Keratinocyte (primary cell): ENCODE measurements around the gene SLC7A14. TPM values are rescaled to one million over a fixed set of nuclear protein-coding genes. Genes with fewer than 3 reads are reported as not detected.

Experiments
- DNase-seq: peaks from one replicate; pipeline ENCODE4 v3.0.0-alpha.2; 2011; ENCODE audit warnings: low read depth, missing footprints, low spot score
- FAIRE-seq: peaks from 2 replicates; lab custom pipeline; 2011; peaks lifted over from hg19 to GRCh38; lab: Jason Lieb, UNC
- H2AFZ ChIP-seq: 2 replicates; pipeline ENCODE4 v1.6.0; 2012; ENCODE audit warnings: low read length, control low read depth, inconsistent platforms; ENCODE audit not compliant: control insufficient read depth
- H3K27ac ChIP-seq: 2 replicates; pipeline ENCODE4 v1.5.1; 2011; ENCODE audit warnings: low read length; ENCODE audit not compliant: control insufficient read depth, insufficient read depth
- H3K27me3 ChIP-seq: 3 replicates; pipeline ENCODE4 v1.6.0; 2011; ENCODE audit warnings: low read length; ENCODE audit not compliant: control insufficient read depth, insufficient read depth; ENCODE audit errors: extremely low read depth
- H3K36me3 ChIP-seq, 2 experiments: 2 replicates in 1 of 2; 3 replicates in 1 of 2; pipeline ENCODE4 v1.5.1; 2011; ENCODE audit warnings: low read length in 2 of 2, mild to moderate bottlenecking in 1 of 2; ENCODE audit not compliant: control insufficient read depth in 2 of 2, insufficient read depth in 2 of 2; ENCODE audit errors: extremely low read depth in 1 of 2
- H3K4me1 ChIP-seq: 3 replicates; pipeline ENCODE4 v1.5.1; 2011; ENCODE audit warnings: low read length; ENCODE audit not compliant: control insufficient read depth, insufficient read depth; ENCODE audit errors: extremely low read depth
- H3K4me2 ChIP-seq: 3 replicates; pipeline ENCODE4 v1.6.0; 2011; ENCODE audit warnings: low read depth, low read length; ENCODE audit not compliant: control insufficient read depth, insufficient read depth; ENCODE audit errors: extremely low read depth
- H3K4me3 ChIP-seq, 3 experiments: fragments of 200-600 bp in 1 of 3; sonication (generic) in 1 of 3; 2 replicates in 2 of 3; 3 replicates in 1 of 3; pipeline ENCODE4 v1.5.1; 2011 to 2016; ENCODE audit warnings: low read length in 3 of 3, mild to moderate bottlenecking in 3 of 3, control low read depth in 2 of 3, inconsistent platforms in 1 of 3, low read depth in 1 of 3, mixed read lengths in 1 of 3, mixed run types in 1 of 3, moderate library complexity in 1 of 3; ENCODE audit not compliant: control insufficient read depth in 2 of 3, insufficient read depth in 2 of 3; ENCODE audit errors: extremely low read depth in 1 of 3
- H3K79me2 ChIP-seq: 2 replicates; pipeline ENCODE4 v1.6.0; 2012; ENCODE audit warnings: low read length; ENCODE audit not compliant: control insufficient read depth, insufficient read depth
- H3K9ac ChIP-seq: 3 replicates; pipeline ENCODE4 v1.6.0; 2011; ENCODE audit warnings: low read length; ENCODE audit not compliant: control insufficient read depth, insufficient read depth; ENCODE audit errors: extremely low read depth
- H3K9me1 ChIP-seq: 3 replicates; pipeline ENCODE4 v1.6.0; 2011; ENCODE audit warnings: low read length; ENCODE audit not compliant: control insufficient read depth, insufficient read depth; ENCODE audit errors: extremely low read depth
- H3K9me3 ChIP-seq: 2 replicates; pipeline ENCODE4 v1.5.1; 2012; ENCODE audit warnings: low read depth, low read length; ENCODE audit not compliant: control insufficient read depth
- H4K20me1 ChIP-seq: 3 replicates; pipeline ENCODE4 v1.6.0; 2011; ENCODE audit warnings: low read length; ENCODE audit not compliant: control insufficient read depth, insufficient read depth; ENCODE audit errors: extremely low read depth
- CTCF ChIP-seq, 3 experiments: IDR thresholded peaks in 1 of 3; conservative IDR thresholded peaks in 1 of 3; optimal IDR thresholded peaks in 1 of 3; 2 replicates in 2 of 3; 3 replicates in 1 of 3; pipeline versions ENCODE3 to v1.5.1; 2011; ENCODE audit warnings: low read length in 3 of 3, mild to moderate bottlenecking in 3 of 3, moderate library complexity in 2 of 3, control low read depth in 1 of 3, inconsistent platforms in 1 of 3; ENCODE audit not compliant: insufficient read depth in 2 of 3; ENCODE audit errors: extremely low read depth in 1 of 3
- EZH2 ChIP-seq: IDR thresholded peaks from one replicate; pipeline ENCODE4 v1.6.1; 2012; ENCODE audit warnings: inconsistent platforms, mild to moderate bottlenecking, low read length, moderate library complexity
- dilution Hi-C: fragments of 300-500 bp; cut with MboI; formaldehyde crosslinking; loops from one replicate; pipeline ENCODE4 v1.7.0; 2020; ENCODE audit warnings: low sequenced_read_pairs; ENCODE audit not compliant: extremely low pct_ligation_motif_present
- polyA plus RNA-seq, 5 experiments: library from polyadenylated mRNA; depleted of rRNA in 3 of 5; stranded (reverse) in 3 of 5; stranded (forward) in 1 of 5; unstranded in 1 of 5; fragments of >200 nt; gene quantifications; 1 replicate in 1 of 5; 2 replicates in 3 of 5; 3 replicates in 1 of 5; pipeline versions ENCODE4 v1.2.1 to v1.2.3, GENCODE V29; 2011 to 2012; ENCODE audit warnings: missing spikeins in 2 of 5, low read depth in 1 of 5, low replicate concordance in 1 of 5

Gene SLC7A14
- polyA plus RNA-seq, 1 donor (not counting 4 experiments of a cell fraction or from before 2014, with no cell fraction given) = not detected

DNA sequence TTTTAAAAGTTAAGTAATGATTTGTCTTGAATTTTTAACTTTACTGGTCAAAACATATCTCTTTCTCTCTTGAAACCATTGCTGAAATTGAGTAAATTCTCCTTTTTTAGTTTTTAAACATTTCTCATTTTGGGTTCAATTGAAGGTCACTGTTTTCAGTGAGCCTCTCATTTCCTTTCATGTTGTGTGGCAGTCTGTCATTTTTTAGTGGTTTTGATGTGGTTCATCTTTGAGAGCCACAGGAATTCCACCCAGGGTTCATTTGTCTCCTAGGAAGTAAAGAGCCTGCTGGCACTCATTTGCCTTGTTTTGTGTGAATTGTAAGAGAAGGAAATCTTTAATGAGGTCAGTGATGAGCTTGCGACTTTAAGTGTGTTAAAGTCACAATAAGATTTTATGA lies 156.8 kb downstream of the SLC7A14 start:
- Histone ChIP-seq H3K79me2 (no peaks in the 10 kb centered on the region), H3K9ac (no peak overlapping the region), H3K4me3 (no peak overlapping the region), H2AFZ (no peak overlapping the region), H3K4me1 (no peaks in the 10 kb centered on the region), H3K4me2 (no peak overlapping the region), H3K36me3 (no peaks in the 10 kb centered on the region), H3K27me3 (no peaks in the 10 kb centered on the region), H3K9me3 (no peaks in the 10 kb centered on the region), H3K27ac (no peak overlapping the region), H3K9me1 (no peaks in the 10 kb centered on the region), H4K20me1 (no peaks in the 10 kb centered on the region)
- TF ChIP-seq CTCF (optimal IDR thresholded peaks at IDR 0.05 in 1 of 3, IDR thresholded peaks at IDR 0.05 in 1 of 3, conservative IDR thresholded peaks at IDR 0.05 in 1 of 3; ENCODE audit: extremely low read depth in 1 of 3, insufficient read depth in 2 of 3, low read length in 3 of 3) (no peak), EZH2 (no peak)
- FAIRE-seq (no peak), DNase-seq (no peak)
- dilution Hi-C loops = loop anchor here (10.0 kb wide), 1 partner anchor 426 kb away; no protein-coding TSS in a partner anchor

DNA sequence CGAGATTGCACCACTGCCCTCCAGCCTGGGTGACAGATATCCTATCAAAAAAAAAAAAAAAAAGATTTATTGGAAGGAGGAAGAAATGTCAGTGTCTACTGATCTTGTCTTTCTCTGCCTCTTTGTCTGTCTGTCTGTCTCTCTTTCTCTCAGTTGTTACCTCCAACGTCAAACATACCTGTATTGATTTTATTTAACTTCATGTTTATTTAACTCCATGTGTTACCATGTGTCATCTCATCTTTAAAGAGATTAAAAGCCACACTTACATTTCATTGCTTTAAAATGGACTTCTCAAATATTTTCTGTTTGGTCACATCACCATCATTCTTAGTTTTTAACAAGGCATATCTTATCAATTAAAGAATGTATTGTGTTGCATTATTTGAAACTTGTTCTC lies 157.8 kb downstream of the SLC7A14 start:
- DNase-seq = no peak
- no peak overlapping the region for H3K4me2 ChIP-seq
- TF ChIP-seq EZH2 (no peak), CTCF (optimal IDR thresholded peaks at IDR 0.05 in 1 of 3, IDR thresholded peaks at IDR 0.05 in 1 of 3, conservative IDR thresholded peaks at IDR 0.05 in 1 of 3; ENCODE audit: extremely low read depth in 1 of 3, insufficient read depth in 2 of 3, low read length in 3 of 3) (no peak)
- H3K9me1 ChIP-seq = no peaks in the 10 kb centered on the region
- no peaks in the 10 kb centered on the region for H3K4me1 ChIP-seq
- no peak overlapping the region for H2AFZ ChIP-seq
- H3K27me3 ChIP-seq = no peaks in the 10 kb centered on the region
- H3K27ac ChIP-seq = no peak overlapping the region
- H3K9ac ChIP-seq = no peak overlapping the region
- H3K9me3 ChIP-seq = no peaks in the 10 kb centered on the region
- no peaks in the 10 kb centered on the region for H3K79me2 ChIP-seq
- dilution Hi-C loops = loop anchor here (10.0 kb wide), 1 partner anchor 427 kb away; no protein-coding TSS in a partner anchor
- H3K36me3 ChIP-seq = no peaks in the 10 kb centered on the region
- H4K20me1 ChIP-seq = no peaks in the 10 kb centered on the region
- FAIRE-seq = no peak
- no peak overlapping the region for H3K4me3 ChIP-seq
